ENCODE results near the gene TRPC4.
"Not testable (repeated sequence)": the region's sequence is repeated elsewhere in the genome, so short reads cannot be mapped to it uniquely, and the experiment has no call there.

DNA sequence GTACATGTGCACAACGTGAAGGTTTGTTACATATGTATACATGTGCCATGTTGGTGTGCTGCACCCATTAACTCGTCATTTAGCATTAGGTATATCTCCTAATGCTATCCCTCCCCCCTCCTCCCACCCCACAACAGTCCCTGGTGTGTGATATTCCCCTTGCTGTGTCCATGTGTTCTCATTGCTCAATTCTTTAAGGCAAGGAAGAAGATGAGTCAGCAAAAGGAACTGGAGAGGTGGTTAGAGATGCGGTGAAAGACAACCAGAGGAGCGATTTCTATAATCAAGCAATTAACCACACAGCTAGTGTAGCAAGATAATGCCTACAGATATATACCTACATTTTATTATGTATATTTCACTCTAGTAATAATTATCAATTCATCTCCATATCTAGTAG lies 280.2 kb downstream of the TRPC4 start:
- not testable (repeated sequence) for TF ChIP-seq POLR2A, EP300 (IDR thresholded peaks at IDR 0.05)
